Common myeloid progenitor, CD34-positive (primary cell): ENCODE measurements around the gene APLF.

Source experiments
- CTCF ChIA-PET: fragments of 350-600 bp; sonication (Branson Sonifier 250); formaldehyde crosslinking; loops from one replicate; lab custom pipeline; 2021; ENCODE audit warnings: antibody characterized with exemption; lab: Charles Lee
- POLR2A ChIA-PET: fragments of 350-600 bp; sonication (Branson Sonifier 250); formaldehyde crosslinking; loops from one replicate; lab custom pipeline; 2021; ENCODE audit warnings: antibody characterized with exemption; lab: Charles Lee
- DNase-seq, 3 donors: peaks; one replicate each; pipeline versions ENCODE4 v3.0.0 to v3.0.0-alpha.2; 2013
- H3K27ac ChIP-seq, 2 experiments: 1 replicate in 1 of 2; 2 replicates in 1 of 2; pipeline ENCODE4 v1.7.0; 2013; ENCODE audit warnings: inconsistent platforms in 2 of 2, low read length in 2 of 2, mild to moderate bottlenecking in 2 of 2, low read depth in 1 of 2, moderate library complexity in 1 of 2; ENCODE audit not compliant: severe bottlenecking in 2 of 2, insufficient read depth in 1 of 2, poor library complexity in 1 of 2
- H3K27me3 ChIP-seq, 5 experiments: replicated peaks in 2 of 5; 1 replicate in 3 of 5; 2 replicates in 2 of 5; pipeline versions ENCODE4 v1.6.1 to v1.7.0; 2013; ENCODE audit warnings: low read length in 4 of 5, mild to moderate bottlenecking in 2 of 5, moderate library complexity in 2 of 5, inconsistent platforms in 1 of 5; ENCODE audit not compliant: insufficient read depth in 5 of 5, control insufficient read depth in 4 of 5
- H3K36me3 ChIP-seq, 4 experiments: 1 replicate in 2 of 4; 2 replicates in 2 of 4; pipeline versions ENCODE4 v1.6.1 to v1.7.0; 2013; ENCODE audit warnings: low read length in 3 of 4, control low read depth in 1 of 4, mild to moderate bottlenecking in 1 of 4; ENCODE audit not compliant: control insufficient read depth in 4 of 4, insufficient read depth in 4 of 4
- H3K4me1 ChIP-seq, 4 experiments: 1 replicate in 3 of 4; 2 replicates in 1 of 4; pipeline versions ENCODE4 v1.6.1 to v1.7.1; 2013; ENCODE audit warnings: low read length in 3 of 4, mild to moderate bottlenecking in 3 of 4, control low read depth in 1 of 4, inconsistent platforms in 1 of 4, moderate library complexity in 1 of 4; ENCODE audit not compliant: control insufficient read depth in 4 of 4, insufficient read depth in 4 of 4; ENCODE audit errors: control extremely low read depth in 1 of 4
- H3K4me3 ChIP-seq, 7 experiments: 1 replicate in 4 of 7; 2 replicates in 3 of 7; pipeline versions ENCODE4 v1.5.1 to v1.7.0; 2013; ENCODE audit warnings: mild to moderate bottlenecking in 7 of 7, low read length in 6 of 7, moderate library complexity in 6 of 7, inconsistent platforms in 2 of 7, low read depth in 2 of 7, control low read depth in 1 of 7; ENCODE audit not compliant: insufficient read depth in 4 of 7, control insufficient read depth in 1 of 7; ENCODE audit errors: extremely low read depth in 1 of 7
- H3K9me3 ChIP-seq, 5 experiments: 1 replicate in 4 of 5; 2 replicates in 1 of 5; pipeline versions ENCODE4 v1.6.1 to v1.7.1; 2013; ENCODE audit warnings: low read length in 4 of 5, mild to moderate bottlenecking in 2 of 5, inconsistent platforms in 1 of 5, low read depth in 1 of 5, moderate library complexity in 1 of 5; ENCODE audit not compliant: control insufficient read depth in 4 of 5, insufficient read depth in 2 of 5; ENCODE audit errors: control extremely low read depth in 1 of 5
- WGBS: methylation state at CpG from one replicate; pipeline ENCODE4 v1.1.5; 2013; ENCODE audit not compliant: insufficient coverage; 5-methylcytosine and 5-hydroxymethylcytosine counted together

APLF gene

DNA sequence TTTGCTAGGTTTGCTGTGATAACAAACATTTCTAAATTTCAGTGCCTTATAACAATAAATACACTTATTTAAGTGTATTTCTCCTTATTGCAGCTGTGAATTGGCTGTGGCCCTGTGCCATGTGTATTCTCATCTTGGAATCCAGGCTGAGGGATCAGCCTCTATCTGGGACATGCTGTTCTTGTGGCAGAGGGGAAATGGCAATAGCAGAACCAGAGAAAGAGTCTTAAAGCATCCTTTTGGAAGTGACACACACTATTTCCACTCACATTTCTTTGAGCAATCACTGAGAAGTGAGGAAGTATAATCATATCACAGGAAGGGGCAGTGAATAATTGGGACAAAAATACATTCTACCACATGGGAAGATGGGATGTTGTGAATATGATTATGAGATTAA, 109.8 kb downstream of the APLF start:
- H3K36me3 ChIP-seq: peaks cover 0 to 3% (median 0%) of the 10 kb centered on the region in 4 experiments
- H3K4me1 ChIP-seq: no peaks in the 10 kb centered on the region
- no peaks in the 10 kb centered on the region for H3K27me3 ChIP-seq
- no peak overlapping the region for H3K27ac ChIP-seq
- H3K4me3 ChIP-seq: no peak overlapping the region
- no peaks in the 10 kb centered on the region for H3K9me3 ChIP-seq
- CTCF ChIA-PET: interaction anchor here (2.2 kb wide), 1 partner anchor 14 kb away, joined by 8 read pairs; no protein-coding TSS in a partner anchor
- POLR2A ChIA-PET: no interaction called here
- no peak for DNase-seq

DNA sequence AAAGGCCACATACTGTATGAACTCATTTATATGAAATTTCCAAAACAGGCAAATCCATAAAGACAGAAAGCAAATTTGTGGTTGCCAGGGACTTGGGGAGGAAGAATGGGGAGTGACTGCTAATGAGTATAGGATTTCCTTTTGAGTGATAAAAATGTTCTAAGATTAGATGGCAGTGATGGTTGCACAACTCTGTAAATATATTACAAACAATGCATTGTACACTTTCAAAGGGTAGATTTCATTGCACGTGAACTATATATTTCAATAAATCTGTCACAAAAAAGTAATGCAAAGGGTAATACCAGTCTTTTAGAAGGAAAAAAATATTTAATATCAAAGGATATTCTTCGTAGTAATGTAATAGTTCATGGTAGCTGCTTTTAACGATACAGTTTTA, 112.3 kb downstream of the APLF start:
- Histone ChIP-seq H3K4me3 (no peak overlapping the region), H3K27me3 (no peaks in the 10 kb centered on the region), H3K9me3 (no peaks in the 10 kb centered on the region), H3K36me3 (peaks cover 0 to 3% (median 0%) of the 10 kb centered on the region in 4 experiments), H3K27ac (no peak overlapping the region), H3K4me1 (no peaks in the 10 kb centered on the region)
- POLR2A ChIA-PET: no interaction called here
- DNase-seq: no peak
- no CpG with 5 or more reads among the region's 3 CpGs for WGBS
- CTCF ChIA-PET: no interaction called here

DNA sequence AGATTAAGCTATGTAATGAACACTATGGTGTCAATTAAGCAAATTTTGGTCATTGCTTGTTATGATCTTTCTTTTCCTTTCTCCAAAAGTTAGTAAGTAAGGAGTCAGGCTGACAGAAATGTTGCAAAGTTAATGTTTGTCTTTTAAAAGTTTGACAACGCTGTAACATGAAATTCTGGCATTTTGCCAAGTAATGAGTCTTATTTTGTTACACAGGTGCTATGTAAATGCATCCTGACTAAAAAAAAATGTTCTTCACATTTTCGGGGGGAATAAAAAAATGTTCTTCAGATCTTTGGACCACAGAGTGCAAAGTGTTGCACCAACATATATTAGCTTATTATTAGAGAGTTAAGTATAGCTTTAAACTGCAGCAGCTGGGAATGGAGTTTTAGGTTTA, 121.2 kb downstream of the APLF start:
- CTCF ChIA-PET: interaction anchor here (0.5 to 1.4 kb wide), 3 partner anchors 104 to 213 kb away, joined by 3 read pairs; no protein-coding TSS in a partner anchor
- Histone ChIP-seq H3K4me1 (no peaks in the 10 kb centered on the region), H3K4me3 (no peak overlapping the region), H3K36me3 (no peaks in the 10 kb centered on the region), H3K27me3 (no peaks in the 10 kb centered on the region), H3K9me3 (no peaks in the 10 kb centered on the region), H3K27ac (no peak overlapping the region)
- DNase-seq: no peak
- WGBS: 100% methylated on average over 1 of the region's 2 CpGs
- POLR2A ChIA-PET: no interaction called here

- ChIA-PET CTCF (interaction anchor here (1.0 to 3.2 kb wide), 4 partner anchors 12 to 125 kb away, joined by 3 to 10 read pairs (median 6); no protein-coding TSS in a partner anchor), POLR2A (no interaction called here)
- 100% methylated on average over 1 of the region's 1 CpG for WGBS
- H3K27ac ChIP-seq: no peak overlapping the region
- H3K4me3 ChIP-seq: no peak overlapping the region
- no peaks in the 10 kb centered on the region for H3K9me3 ChIP-seq
- no peaks in the 10 kb centered on the region for H3K36me3 ChIP-seq
- H3K27me3 ChIP-seq: no peaks in the 10 kb centered on the region
- peak in 2 of 3 donors; percentile 31 to 40 for DNase-seq
- H3K4me1 ChIP-seq: peaks cover 0 to 12% (median 5%) of the 10 kb centered on the region in 4 experiments
Observed at GRCh38 chr2:68589963-68590362, 122.6 kb downstream of the APLF start.

GRCh38 chr2:68590702-68591101, 123.3 kb downstream of the APLF start:
- H3K4me1 ChIP-seq: peaks cover 0 to 13% (median 6%) of the 10 kb centered on the region in 4 experiments
- CTCF ChIA-PET: interaction anchor here (0.9 to 3.2 kb wide), 4 partner anchors 12 to 103 kb away, joined by 3 to 10 read pairs (median 6); no protein-coding TSS in a partner anchor
- H3K27me3 ChIP-seq: no peaks in the 10 kb centered on the region
- H3K36me3 ChIP-seq: no peaks in the 10 kb centered on the region
- POLR2A ChIA-PET: no interaction called here
- no peak for DNase-seq
- no peak overlapping the region for H3K4me3 ChIP-seq
- no peaks in the 10 kb centered on the region for H3K9me3 ChIP-seq
- no CpG with 5 or more reads among the region's 1 CpG for WGBS
- H3K27ac ChIP-seq: no peak overlapping the region

GRCh38 chr2:68591225-68591624, 123.8 kb downstream of the APLF start:
- ChIA-PET CTCF (interaction anchor here (0.9 to 3.2 kb wide), 5 partner anchors 11 to 105 kb away, joined by 3 to 10 read pairs (median 4); no protein-coding TSS in a partner anchor), POLR2A (no interaction called here)
- Histone ChIP-seq H3K4me1 (peaks cover 0 to 13% (median 6%) of the 10 kb centered on the region in 4 experiments), H3K27ac (no peak overlapping the region), H3K9me3 (no peaks in the 10 kb centered on the region), H3K4me3 (no peak overlapping the region), H3K36me3 (no peaks in the 10 kb centered on the region), H3K27me3 (no peaks in the 10 kb centered on the region)
- DNase-seq: no peak
- 100% methylated on average over 4 of the region's 4 CpGs for WGBS

GRCh38 chr2:68594041-68594440, 126.7 kb downstream of the APLF start:
- POLR2A ChIA-PET: no interaction called here
- H3K4me3 ChIP-seq: no peak overlapping the region
- H3K4me1 ChIP-seq: peaks cover 0 to 13% (median 6%) of the 10 kb centered on the region in 4 experiments
- no peak overlapping the region for H3K27ac ChIP-seq
- DNase-seq: peak in 2 of 3 donors; percentile 18 to 36
- no peaks in the 10 kb centered on the region for H3K27me3 ChIP-seq
- no peaks in the 10 kb centered on the region for H3K36me3 ChIP-seq
- CTCF ChIA-PET: interaction anchor here (1.2 to 2.4 kb wide), 4 partner anchors 9 to 130 kb away, joined by 3 to 8 read pairs (median 6); no protein-coding TSS in a partner anchor
- H3K9me3 ChIP-seq: no peaks in the 10 kb centered on the region
- no CpG with 5 or more reads among the region's 1 CpG for WGBS
